Stomach (tissue), 4 donors: Measurements from ENCODE around the gene MET.

ENCODE experiments used
- POLR2A ChIP-seq, 4 donors: fragments of 450-650 bp; IDR thresholded peaks; one replicate each; pipeline ENCODE4 v1.6.1; 2016; ENCODE audit warnings: antibody characterized with exemption in 4 of 4, control low read depth in 2 of 4, mild to moderate bottlenecking in 1 of 4, moderate library complexity in 1 of 4
- TF ChIP-seq, protein P1 (sequence below), 7 experiments: fragments of 450-650 bp in 4 of 7; fragments of 200-600 bp in 3 of 7; sonication (generic) in 3 of 7; IDR thresholded peaks; one replicate each; pipeline ENCODE4 v1.5.1; 2016 to 2019; ENCODE audit warnings: antibody characterized with exemption in 7 of 7, control low read depth in 2 of 7, mild to moderate bottlenecking in 1 of 7

DNA sequence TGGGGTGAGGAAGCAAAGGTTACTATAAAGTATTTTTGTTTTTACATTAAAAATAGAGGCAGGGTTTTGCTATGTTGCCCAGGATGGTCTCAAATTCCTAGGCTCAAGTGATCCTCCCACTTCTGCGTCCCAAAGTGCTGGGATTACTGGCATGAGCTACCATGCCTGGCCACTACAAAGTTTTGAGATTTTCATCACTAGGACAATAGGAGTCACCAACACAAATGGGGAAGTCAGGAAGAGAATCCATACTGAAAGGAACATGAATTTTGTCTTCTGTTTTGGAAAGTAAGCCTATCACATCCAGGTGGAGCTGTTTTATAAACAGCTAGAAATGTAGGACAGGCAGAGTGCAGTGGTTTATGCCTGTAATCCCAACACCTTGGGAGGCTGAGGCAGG lies 170.4 kb downstream of the MET start:
- TF ChIP-seq, protein P1, sequence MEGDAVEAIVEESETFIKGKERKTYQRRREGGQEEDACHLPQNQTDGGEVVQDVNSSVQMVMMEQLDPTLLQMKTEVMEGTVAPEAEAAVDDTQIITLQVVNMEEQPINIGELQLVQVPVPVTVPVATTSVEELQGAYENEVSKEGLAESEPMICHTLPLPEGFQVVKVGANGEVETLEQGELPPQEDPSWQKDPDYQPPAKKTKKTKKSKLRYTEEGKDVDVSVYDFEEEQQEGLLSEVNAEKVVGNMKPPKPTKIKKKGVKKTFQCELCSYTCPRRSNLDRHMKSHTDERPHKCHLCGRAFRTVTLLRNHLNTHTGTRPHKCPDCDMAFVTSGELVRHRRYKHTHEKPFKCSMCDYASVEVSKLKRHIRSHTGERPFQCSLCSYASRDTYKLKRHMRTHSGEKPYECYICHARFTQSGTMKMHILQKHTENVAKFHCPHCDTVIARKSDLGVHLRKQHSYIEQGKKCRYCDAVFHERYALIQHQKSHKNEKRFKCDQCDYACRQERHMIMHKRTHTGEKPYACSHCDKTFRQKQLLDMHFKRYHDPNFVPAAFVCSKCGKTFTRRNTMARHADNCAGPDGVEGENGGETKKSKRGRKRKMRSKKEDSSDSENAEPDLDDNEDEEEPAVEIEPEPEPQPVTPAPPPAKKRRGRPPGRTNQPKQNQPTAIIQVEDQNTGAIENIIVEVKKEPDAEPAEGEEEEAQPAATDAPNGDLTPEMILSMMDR (IDR thresholded peaks at IDR 0.05), result no peak
- TF ChIP-seq POLR2A (IDR thresholded peaks at IDR 0.05), result no peak
